ENCODE data around the gene GSK3A.

The GSK3A gene

DNA sequence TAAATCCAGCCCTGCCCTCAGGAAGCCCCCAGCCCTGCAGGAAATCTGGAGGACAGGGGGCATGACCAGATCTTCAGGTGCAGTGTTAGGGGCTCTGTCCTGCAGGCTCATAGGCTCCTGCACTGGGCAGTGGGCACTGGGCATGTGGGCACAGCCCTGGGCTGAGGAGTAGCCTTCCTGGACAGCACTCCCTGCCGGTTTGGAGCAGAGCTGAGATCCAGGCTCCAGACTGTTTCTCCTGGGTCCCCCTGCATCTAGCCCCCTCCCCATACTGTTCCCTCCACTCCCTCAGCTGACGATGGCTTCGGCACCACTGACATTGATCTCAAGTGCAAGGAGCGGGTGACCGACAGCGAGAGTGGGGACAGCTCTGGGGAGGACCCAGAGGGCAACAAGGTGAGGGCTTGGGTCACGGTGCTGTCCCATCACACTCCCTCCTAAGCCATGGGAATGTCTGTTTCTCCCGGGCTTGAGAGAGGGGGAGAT is 47.2 kb upstream of the GSK3A start:
- TF ChIP-seq, protein P1, sequence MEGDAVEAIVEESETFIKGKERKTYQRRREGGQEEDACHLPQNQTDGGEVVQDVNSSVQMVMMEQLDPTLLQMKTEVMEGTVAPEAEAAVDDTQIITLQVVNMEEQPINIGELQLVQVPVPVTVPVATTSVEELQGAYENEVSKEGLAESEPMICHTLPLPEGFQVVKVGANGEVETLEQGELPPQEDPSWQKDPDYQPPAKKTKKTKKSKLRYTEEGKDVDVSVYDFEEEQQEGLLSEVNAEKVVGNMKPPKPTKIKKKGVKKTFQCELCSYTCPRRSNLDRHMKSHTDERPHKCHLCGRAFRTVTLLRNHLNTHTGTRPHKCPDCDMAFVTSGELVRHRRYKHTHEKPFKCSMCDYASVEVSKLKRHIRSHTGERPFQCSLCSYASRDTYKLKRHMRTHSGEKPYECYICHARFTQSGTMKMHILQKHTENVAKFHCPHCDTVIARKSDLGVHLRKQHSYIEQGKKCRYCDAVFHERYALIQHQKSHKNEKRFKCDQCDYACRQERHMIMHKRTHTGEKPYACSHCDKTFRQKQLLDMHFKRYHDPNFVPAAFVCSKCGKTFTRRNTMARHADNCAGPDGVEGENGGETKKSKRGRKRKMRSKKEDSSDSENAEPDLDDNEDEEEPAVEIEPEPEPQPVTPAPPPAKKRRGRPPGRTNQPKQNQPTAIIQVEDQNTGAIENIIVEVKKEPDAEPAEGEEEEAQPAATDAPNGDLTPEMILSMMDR (conservative IDR thresholded peaks at IDR 0.05; ENCODE audit: low read depth, low read length): no peak
- Histone ChIP-seq H3K27ac (no peak overlapping the region), H3K4me1 (ENCODE audit: low read depth, poor library complexity, severe bottlenecking) (peaks cover 15% of the 10 kb centered on the region), H3K27me3 (ENCODE audit: insufficient read depth, low read depth) (no peaks in the 10 kb centered on the region), H3K36me3 (ENCODE audit: insufficient read depth) (no peaks in the 10 kb centered on the region; the same call in 1 of the 2 replicates), H3K79me2 (ENCODE audit: insufficient read depth, low read depth) (no peaks in the 10 kb centered on the region), H4K20me1 (ENCODE audit: insufficient read depth) (no peaks in the 10 kb centered on the region), H3K4me3 (IDR thresholded peaks at IDR 0.05; ENCODE audit: insufficient read depth, low read depth, low read length) (no peak overlapping the region), H3K9ac (no peak overlapping the region), H3K4me2 (no peak overlapping the region), H2AFZ (ENCODE audit: low read depth) (no peak overlapping the region)

DNA sequence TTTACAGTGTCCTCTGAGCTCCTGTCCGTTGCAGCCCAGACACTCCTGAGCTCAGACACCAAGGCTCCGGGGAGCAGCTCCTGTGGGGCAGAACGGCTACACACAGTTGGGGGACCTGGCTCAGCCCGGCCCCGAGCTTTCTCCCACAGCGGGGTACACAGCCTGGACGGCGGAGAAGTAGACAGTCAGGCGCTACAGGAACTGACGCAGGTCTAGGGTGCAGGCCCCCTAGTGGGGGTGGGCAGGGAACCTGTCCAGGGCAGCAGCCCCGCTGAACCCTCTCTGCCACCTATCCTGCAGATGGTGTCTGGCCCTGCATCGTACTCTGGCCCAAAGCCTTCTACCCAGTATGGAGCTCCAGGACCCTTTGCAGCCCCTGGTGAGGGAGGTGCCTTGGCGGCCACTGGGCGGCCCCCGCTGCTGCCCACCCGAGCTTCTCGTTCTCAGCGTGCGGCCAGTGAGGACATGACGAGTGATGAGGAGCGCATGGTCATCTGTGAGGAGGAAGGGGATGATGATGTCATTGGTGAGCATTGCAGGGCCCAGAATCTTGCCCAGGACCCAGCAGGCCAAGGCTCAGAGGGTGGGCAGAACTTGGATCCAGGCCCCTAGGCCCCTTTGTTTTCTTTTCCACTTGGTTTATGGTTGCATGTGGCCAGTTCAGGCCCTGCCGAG is 46.6 kb upstream of the GSK3A start:
- Histone ChIP-seq H3K4me1 (ENCODE audit: low read depth, poor library complexity, severe bottlenecking) (peaks cover 16% of the 10 kb centered on the region), H3K36me3 (ENCODE audit: insufficient read depth) (no peaks in the 10 kb centered on the region; the same call in 1 of the 2 replicates), H2AFZ (ENCODE audit: low read depth) (no peak overlapping the region), H4K20me1 (ENCODE audit: insufficient read depth) (no peaks in the 10 kb centered on the region), H3K79me2 (ENCODE audit: insufficient read depth, low read depth) (no peaks in the 10 kb centered on the region), H3K27ac (no peak overlapping the region), H3K27me3 (ENCODE audit: insufficient read depth, low read depth) (no peaks in the 10 kb centered on the region), H3K9ac (no peak overlapping the region), H3K4me3 (IDR thresholded peaks at IDR 0.05; ENCODE audit: insufficient read depth, low read depth, low read length) (no peak overlapping the region), H3K4me2 (no peak overlapping the region)
- TF ChIP-seq, protein P1 (conservative IDR thresholded peaks at IDR 0.05; ENCODE audit: low read depth, low read length): no peak

- H3K79me2 ChIP-seq (ENCODE audit: insufficient read depth, low read depth): no peaks in the 10 kb centered on the region
- no peaks in the 10 kb centered on the region; the same call in 1 of the 2 replicates for H3K36me3 ChIP-seq (ENCODE audit: insufficient read depth)
- no peaks in the 10 kb centered on the region for H4K20me1 ChIP-seq (ENCODE audit: insufficient read depth)
- no peak overlapping the region for H2AFZ ChIP-seq (ENCODE audit: low read depth)
- H3K27ac ChIP-seq: no peak overlapping the region
- H3K27me3 ChIP-seq (ENCODE audit: insufficient read depth, low read depth): no peaks in the 10 kb centered on the region
- H3K9ac ChIP-seq: no peak overlapping the region
- TF ChIP-seq, protein P1 (conservative IDR thresholded peaks at IDR 0.05; ENCODE audit: low read depth, low read length): no peak
- H3K4me3 ChIP-seq (IDR thresholded peaks at IDR 0.05; ENCODE audit: insufficient read depth, low read depth, low read length): no peak overlapping the region
- H3K4me2 ChIP-seq: no peak overlapping the region
- peaks cover 16% of the 10 kb centered on the region for H3K4me1 ChIP-seq (ENCODE audit: low read depth, poor library complexity, severe bottlenecking)
These were observed 46.0 kb upstream of the GSK3A start for GRCh38 chr19:42288387-42288786.

DNA sequence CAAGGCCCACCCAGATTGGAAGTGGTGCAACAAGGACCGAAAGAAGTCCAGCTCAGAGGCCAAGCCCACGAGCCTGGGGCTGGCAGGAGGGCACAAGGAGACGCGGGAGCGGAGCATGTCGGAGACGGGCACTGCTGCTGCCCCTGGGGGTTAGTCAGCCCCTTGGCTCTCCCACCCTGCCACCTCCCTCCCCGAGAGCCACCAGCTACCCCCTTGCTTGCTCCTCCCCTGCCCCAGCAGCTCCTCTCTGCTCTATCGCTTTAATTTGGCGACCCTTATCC is 45.4 kb upstream of the GSK3A start:
- Histone ChIP-seq H3K4me2 (no peak overlapping the region), H3K4me3 (IDR thresholded peaks at IDR 0.05; ENCODE audit: insufficient read depth, low read depth, low read length) (no peak overlapping the region), H3K27me3 (ENCODE audit: insufficient read depth, low read depth) (no peaks in the 10 kb centered on the region), H4K20me1 (ENCODE audit: insufficient read depth) (no peaks in the 10 kb centered on the region), H3K36me3 (ENCODE audit: insufficient read depth) (no peaks in the 10 kb centered on the region; the same call in 1 of the 2 replicates), H2AFZ (ENCODE audit: low read depth) (no peak overlapping the region), H3K4me1 (ENCODE audit: low read depth, poor library complexity, severe bottlenecking) (peaks cover 22% of the 10 kb centered on the region), H3K79me2 (ENCODE audit: insufficient read depth, low read depth) (no peaks in the 10 kb centered on the region), H3K9ac (no peak overlapping the region), H3K27ac (no peak overlapping the region)
- TF ChIP-seq, protein P1 (conservative IDR thresholded peaks at IDR 0.05; ENCODE audit: low read depth, low read length): no peak
